Neural progenitor cell (in vitro differentiated cells): ENCODE measurements around the gene IGSF22.

ENCODE experiments used
- EZH2 ChIP-seq: fragments of 200-600 bp; sonication (generic); IDR thresholded peaks from 2 replicates; pipeline ENCODE4 v1.6.1; 2017; ENCODE audit warnings: antibody characterized with exemption, mild to moderate bottlenecking, moderate library complexity
- EZH2phosphoT487 ChIP-seq: fragments of 200-600 bp; sonication (generic); IDR thresholded peaks from 2 replicates; pipeline ENCODE4 v1.6.1; 2017; ENCODE audit warnings: antibody characterized with exemption
- TF ChIP-seq, protein P1 (sequence below): fragments of 200-600 bp; sonication (generic); IDR thresholded peaks from 2 replicates; pipeline ENCODE4 v1.5.1; 2017; ENCODE audit warnings: antibody characterized with exemption, mild to moderate bottlenecking

DNA sequence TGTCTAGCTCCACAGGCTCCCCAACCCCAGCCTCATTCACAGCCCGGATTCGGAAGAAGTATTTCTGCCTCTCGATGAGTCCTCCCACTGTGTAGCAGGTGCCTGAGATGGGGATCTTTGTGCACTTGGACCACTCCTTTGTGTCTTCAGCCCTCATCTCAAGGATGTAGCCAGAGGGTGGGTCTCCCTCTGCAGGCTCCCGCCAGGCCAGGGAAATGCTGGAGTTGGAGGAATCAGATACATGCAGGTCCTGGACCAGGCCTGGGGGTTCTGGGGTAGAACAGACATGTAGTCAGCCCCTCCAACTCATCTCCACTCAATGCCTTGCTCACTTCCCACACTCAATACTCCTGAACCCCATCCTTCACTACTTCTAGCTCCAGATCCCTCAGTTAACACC is 16.6 kb downstream of the IGSF22 start:
- TF ChIP-seq EZH2 (no peak), EZH2phosphoT487 (no peak)
- TF ChIP-seq, protein P1, sequence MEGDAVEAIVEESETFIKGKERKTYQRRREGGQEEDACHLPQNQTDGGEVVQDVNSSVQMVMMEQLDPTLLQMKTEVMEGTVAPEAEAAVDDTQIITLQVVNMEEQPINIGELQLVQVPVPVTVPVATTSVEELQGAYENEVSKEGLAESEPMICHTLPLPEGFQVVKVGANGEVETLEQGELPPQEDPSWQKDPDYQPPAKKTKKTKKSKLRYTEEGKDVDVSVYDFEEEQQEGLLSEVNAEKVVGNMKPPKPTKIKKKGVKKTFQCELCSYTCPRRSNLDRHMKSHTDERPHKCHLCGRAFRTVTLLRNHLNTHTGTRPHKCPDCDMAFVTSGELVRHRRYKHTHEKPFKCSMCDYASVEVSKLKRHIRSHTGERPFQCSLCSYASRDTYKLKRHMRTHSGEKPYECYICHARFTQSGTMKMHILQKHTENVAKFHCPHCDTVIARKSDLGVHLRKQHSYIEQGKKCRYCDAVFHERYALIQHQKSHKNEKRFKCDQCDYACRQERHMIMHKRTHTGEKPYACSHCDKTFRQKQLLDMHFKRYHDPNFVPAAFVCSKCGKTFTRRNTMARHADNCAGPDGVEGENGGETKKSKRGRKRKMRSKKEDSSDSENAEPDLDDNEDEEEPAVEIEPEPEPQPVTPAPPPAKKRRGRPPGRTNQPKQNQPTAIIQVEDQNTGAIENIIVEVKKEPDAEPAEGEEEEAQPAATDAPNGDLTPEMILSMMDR = no peak
